ENCODE measurements around the gene BLVRB.

DNA sequence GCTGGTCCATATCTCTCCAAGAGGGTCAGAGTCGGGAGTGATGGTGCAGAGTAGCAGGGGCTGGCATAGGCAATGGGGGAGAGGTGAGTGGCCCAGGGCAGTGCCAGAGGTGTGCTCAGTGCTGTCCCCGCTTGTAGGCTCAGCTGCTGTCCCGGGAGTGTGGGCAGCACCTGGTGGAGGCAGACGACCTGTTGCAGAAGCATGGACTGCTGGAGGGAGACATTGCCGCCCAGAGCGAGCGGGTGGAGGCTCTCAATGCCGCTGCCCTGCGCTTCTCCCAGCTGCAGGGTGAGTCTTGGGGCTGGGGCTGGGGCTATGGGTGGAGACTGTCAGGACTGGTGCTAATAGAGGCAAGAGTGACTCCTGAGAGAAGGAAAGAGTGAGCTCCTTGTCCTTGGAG is 40.6 kb upstream of the BLVRB start:
- TF ChIP-seq PHF8 (conservative IDR thresholded peaks at IDR 0.05; ENCODE audit: low read depth, low read length) (no peak), TAF1 (IDR thresholded peaks at IDR 0.05; ENCODE audit: low read depth, low read length) (no peak), POLR2A (IDR thresholded peaks at IDR 0.05; ENCODE audit: control extremely low read depth in 1 of 2, low read depth in 2 of 2, low read length in 2 of 2) (no peak), CEBPB (IDR thresholded peaks at IDR 0.05; ENCODE audit: low read depth, low read length) (no peak), CTCF (IDR thresholded peaks at IDR 0.05; ENCODE audit: control extremely low read depth in 1 of 3, insufficient read depth in 1 of 3, low read depth in 1 of 3, low read length in 3 of 3) (no peak)

All from H1 (cell line).